OCI-LY3 (cell line): ENCODE data around the gene ERP27.

ENCODE experiments used
- H2AFZ ChIP-seq: fragments of 200-600, 300-600 bp; shearing (Covaris generic); 2 replicates; pipeline ENCODE4 v1.6.0; 2014; ENCODE audit warnings: antibody characterized with exemption, low read depth, low read length
- H3K27ac ChIP-seq: fragments of 200-600, 300-600 bp; sonication (generic); 2 replicates; pipeline ENCODE4 v1.5.1; 2014; ENCODE audit warnings: mild to moderate bottlenecking, low read length, moderate library complexity, mixed read lengths
- H3K27me3 ChIP-seq: fragments of 200-600, 300-600 bp; sonication (generic); 2 replicates; pipeline ENCODE4 v1.6.1; 2014; ENCODE audit warnings: low read depth, low read length, mixed read lengths
- H3K36me3 ChIP-seq: fragments of 200-600, 300-600 bp; sonication (generic); replicated peaks from 2 replicates; pipeline ENCODE3; 2014; ENCODE audit warnings: low read depth, low read length, mixed read lengths
- H3K4me1 ChIP-seq: fragments of 300-600, 200-600 bp; sonication (generic); 2 replicates; pipeline ENCODE4 v1.6.1; 2014; ENCODE audit warnings: low read length, mixed read lengths
- H3K4me2 ChIP-seq: fragments of 200-600, 300-600 bp; sonication (generic); 2 replicates; pipeline ENCODE4 v1.6.1; 2014; ENCODE audit warnings: low read length, mixed read lengths
- H3K4me3 ChIP-seq: fragments of 300-600, 200-600 bp; sonication (generic); 2 replicates; pipeline ENCODE4 v1.5.1; 2014; ENCODE audit warnings: antibody characterized with exemption, mild to moderate bottlenecking, low read length, moderate library complexity
- H3K79me2 ChIP-seq: fragments of 300-600, 200-600 bp; shearing (Covaris generic); 2 replicates; pipeline ENCODE4 v1.6.1; 2014; ENCODE audit warnings: mild to moderate bottlenecking, low read length, mixed read lengths
- H3K9ac ChIP-seq: fragments of 300-600, 200-600 bp; shearing (Covaris generic); 2 replicates; pipeline ENCODE4 v1.6.0; 2014; ENCODE audit warnings: mild to moderate bottlenecking, low read length, moderate library complexity
- H3K9me3 ChIP-seq: fragments of 200-600, 300-600 bp; shearing (Covaris generic); 2 replicates; pipeline ENCODE4 v1.6.1; 2014; ENCODE audit warnings: low read length, mixed read lengths; ENCODE audit not compliant: insufficient read depth
- H4K20me1 ChIP-seq: fragments of 200-600, 300-600 bp; sonication (generic); 2 replicates; pipeline ENCODE4 v1.6.1; 2016; ENCODE audit warnings: low read length, mixed read lengths; ENCODE audit not compliant: insufficient read depth
- CTCF ChIP-seq: fragments of 200-600, 300-600 bp; sonication (generic); IDR thresholded peaks from 2 replicates; pipeline ENCODE4 v1.5.1; 2014; ENCODE audit warnings: antibody characterized with exemption, low read length, low read depth
- EZH2phosphoT487 ChIP-seq: fragments of 200-600 bp; shearing (Covaris generic); IDR thresholded peaks from 2 replicates; pipeline ENCODE4 v1.6.1; 2018; ENCODE audit warnings: antibody characterized with exemption, mixed run types, low read depth

ERP27 gene

GRCh38 chr12:14946861-14947260 is 8.5 kb upstream of the ERP27 start:
- Histone ChIP-seq H2AFZ (no peak overlapping the region), H3K4me2 (no peak overlapping the region), H3K9ac (no peak overlapping the region), H3K79me2 (peaks cover 37% of the 10 kb centered on the region), H3K27ac (no peak overlapping the region), H3K9me3 (no peaks in the 10 kb centered on the region), H3K4me1 (peaks cover 41% of the 10 kb centered on the region), H3K27me3 (no peaks in the 10 kb centered on the region), H3K36me3 (peaks cover 83% of the 10 kb centered on the region), H4K20me1 (peaks cover 2% of the 10 kb centered on the region; the same call in 1 of the 2 replicates), H3K4me3 (no peak overlapping the region)
- no peak for TF ChIP-seq EZH2phosphoT487
- no peak for TF ChIP-seq CTCF

- Histone ChIP-seq H3K36me3 (peaks cover 84% of the 10 kb centered on the region), H3K4me2 (no peak overlapping the region), H4K20me1 (no peaks in the 10 kb centered on the region), H3K79me2 (peaks cover 30% of the 10 kb centered on the region), H2AFZ (no peak overlapping the region), H3K27me3 (no peaks in the 10 kb centered on the region), H3K4me1 (peaks cover 36% of the 10 kb centered on the region), H3K9ac (no peak overlapping the region), H3K27ac (no peak overlapping the region), H3K9me3 (no peaks in the 10 kb centered on the region), H3K4me3 (no peak overlapping the region)
- no peak for TF ChIP-seq EZH2phosphoT487
- no peak for TF ChIP-seq CTCF
These were observed 7.8 kb upstream of the ERP27 start for GRCh38 chr12:14946162-14946561.

GRCh38 chr12:14942196-14942931 is 4.0 kb upstream of the ERP27 start:
- no peak for TF ChIP-seq CTCF
- TF ChIP-seq EZH2phosphoT487 = no peak
- Histone ChIP-seq H3K27me3 (no peaks in the 10 kb centered on the region), H3K9me3 (no peaks in the 10 kb centered on the region), H3K79me2 (0 out of 2 replicates have a peak, but pooled peaks cover 8% of the 10 kb centered on the region), H3K4me3 (no peak overlapping the region), H3K4me2 (no peak overlapping the region), H3K36me3 (peaks cover 63% of the 10 kb centered on the region), H4K20me1 (no peaks in the 10 kb centered on the region), H3K27ac (no peak overlapping the region), H3K4me1 (peaks cover 9% of the 10 kb centered on the region), H3K9ac (no peak overlapping the region), H2AFZ (no peak overlapping the region)

- Histone ChIP-seq H3K9ac (no peak overlapping the region), H3K27me3 (no peaks in the 10 kb centered on the region), H3K9me3 (no peaks in the 10 kb centered on the region), H4K20me1 (no peaks in the 10 kb centered on the region), H3K4me2 (no peak overlapping the region), H3K4me3 (no peak overlapping the region), H3K36me3 (peaks cover 53% of the 10 kb centered on the region), H3K27ac (no peak overlapping the region), H3K4me1 (peaks cover 7% of the 10 kb centered on the region), H3K79me2 (0 out of 2 replicates have a peak, but pooled peaks cover under 1% of the 10 kb centered on the region), H2AFZ (no peak overlapping the region)
- TF ChIP-seq EZH2phosphoT487 (no peak), CTCF (no peak)
These were observed 3.0 kb upstream of the ERP27 start for GRCh38 chr12:14941369-14941768.
